H9 (cell line): Measurements from ENCODE around the gene ZMIZ1. TPM values are rescaled to one million over a fixed set of nuclear protein-coding genes. Genes with fewer than 3 reads are reported as not detected.

Experiments
- DNase-seq: peaks from one replicate; pipeline ENCODE4 v3.0.0-alpha.2; 2017
- H2AFZ ChIP-seq: one replicate; pipeline ENCODE4 v1.6.1; 2013; ENCODE audit warnings: mild to moderate bottlenecking, low read length, control low read depth, moderate library complexity
- H2AK5ac ChIP-seq: 2 replicates; pipeline ENCODE4 v1.6.1; 2013; ENCODE audit warnings: low read length, control low read depth, mixed read lengths; ENCODE audit not compliant: insufficient read length
- H2BK120ac ChIP-seq: one replicate; pipeline ENCODE4 v1.6.1; 2013; ENCODE audit warnings: low read depth, mild to moderate bottlenecking, low read length, control low read depth, inconsistent platforms; ENCODE audit not compliant: poor library complexity, severe bottlenecking
- H2BK12ac ChIP-seq: 2 replicates; pipeline ENCODE4 v1.6.1; 2013; ENCODE audit warnings: low read length, control low read depth, mixed read lengths, low read depth; ENCODE audit not compliant: insufficient read length
- H2BK15ac ChIP-seq: 2 replicates; pipeline ENCODE4 v1.6.1; 2013; ENCODE audit warnings: low read depth, low read length, control low read depth
- H2BK20ac ChIP-seq: one replicate; pipeline ENCODE4 v1.6.1; 2013; ENCODE audit warnings: low read depth, mild to moderate bottlenecking, low read length, control low read depth, inconsistent platforms; ENCODE audit not compliant: poor library complexity, severe bottlenecking
- H2BK5ac ChIP-seq: 2 replicates; pipeline ENCODE4 v1.6.1; 2013; ENCODE audit warnings: low read length, control low read depth, mixed read lengths; ENCODE audit not compliant: insufficient read length
- H3K14ac ChIP-seq: 2 replicates; pipeline ENCODE4 v1.6.1; 2013; ENCODE audit warnings: low read length, control low read depth; ENCODE audit not compliant: insufficient read depth
- H3K18ac ChIP-seq: 2 replicates; pipeline ENCODE4 v1.6.1; 2013; ENCODE audit warnings: low read depth, mild to moderate bottlenecking, mixed read lengths, low read length, control low read depth; ENCODE audit not compliant: insufficient read length
- H3K23ac ChIP-seq: 2 replicates; pipeline ENCODE4 v1.6.1; 2013; ENCODE audit warnings: low read length, control low read depth, mixed read lengths, low read depth; ENCODE audit not compliant: insufficient read length
- H3K23me2 ChIP-seq: 2 replicates; pipeline ENCODE4 v1.6.1; 2013; ENCODE audit warnings: low read depth, mild to moderate bottlenecking, mixed read lengths, low read length, control low read depth; ENCODE audit not compliant: insufficient read length, poor library complexity, severe bottlenecking
- H3K27ac ChIP-seq: 2 replicates; pipeline ENCODE4 v1.5.1; 2013; ENCODE audit warnings: low read length, control low read depth, mixed read lengths, low read depth; ENCODE audit not compliant: insufficient read length
- H3K27me3 ChIP-seq: 2 replicates; pipeline ENCODE4 v1.6.1; 2013; ENCODE audit warnings: low read length, control low read depth, inconsistent platforms; ENCODE audit not compliant: insufficient read depth
- H3K4ac ChIP-seq: 2 replicates; pipeline ENCODE4 v1.6.1; 2013; ENCODE audit warnings: low read depth, mild to moderate bottlenecking, control low read depth, inconsistent platforms, low read length, moderate library complexity
- H3K4me1 ChIP-seq: 2 replicates; pipeline ENCODE4 v1.6.1; 2013; ENCODE audit warnings: low read length, control low read depth, inconsistent platforms; ENCODE audit not compliant: insufficient read depth
- H3K4me2 ChIP-seq: 2 replicates; pipeline ENCODE4 v1.6.1; 2013; ENCODE audit warnings: low read length, control low read depth, mixed read lengths; ENCODE audit not compliant: insufficient read length, insufficient read depth
- H3K56ac ChIP-seq: 2 replicates; pipeline ENCODE4 v1.6.1; 2013; ENCODE audit warnings: low read depth, mild to moderate bottlenecking, mixed read lengths, low read length, control low read depth; ENCODE audit not compliant: insufficient read length
- H3K79me1 ChIP-seq: 2 replicates; pipeline ENCODE4 v1.6.1; 2013; ENCODE audit warnings: low read depth, mild to moderate bottlenecking, moderate library complexity, low read length, control low read depth, inconsistent platforms; ENCODE audit not compliant: insufficient read depth, poor library complexity, severe bottlenecking
- H3K79me2 ChIP-seq: 2 replicates; pipeline ENCODE4 v1.6.1; 2013; ENCODE audit warnings: low read length, control low read depth, inconsistent platforms; ENCODE audit not compliant: insufficient read depth
- H3K9ac ChIP-seq: 2 replicates; pipeline ENCODE4 v1.6.1; 2013; ENCODE audit warnings: low read length, control low read depth, mixed read lengths; ENCODE audit not compliant: insufficient read length; ENCODE audit errors: extremely low read depth
- H3K9me3 ChIP-seq: one replicate; pipeline ENCODE4 v1.6.1; 2013; ENCODE audit warnings: low read depth, low read length, inconsistent platforms; ENCODE audit not compliant: control insufficient read depth
- H3T11ph ChIP-seq: one replicate; pipeline ENCODE4 v1.6.1; 2013; ENCODE audit warnings: mild to moderate bottlenecking, low read length, control low read depth, inconsistent platforms
- H4K20me1 ChIP-seq: one replicate; pipeline ENCODE4 v1.6.1; 2013; ENCODE audit not compliant: control insufficient read depth, insufficient read length, insufficient read depth
- H4K5ac ChIP-seq: 2 replicates; pipeline ENCODE4 v1.6.1; 2013; ENCODE audit warnings: low read depth, mild to moderate bottlenecking, mixed read lengths, low read length, control low read depth; ENCODE audit not compliant: insufficient read length
- H4K8ac ChIP-seq: replicated peaks from 2 replicates; pipeline ENCODE4 v1.6.1; 2013; ENCODE audit warnings: low read length, control low read depth, mixed read lengths, low read depth; ENCODE audit not compliant: insufficient read length
- H4K91ac ChIP-seq: 2 replicates; pipeline ENCODE4 v1.6.1; 2013; ENCODE audit warnings: low read depth, mild to moderate bottlenecking, moderate library complexity, mixed read lengths, low read length, control low read depth; ENCODE audit not compliant: insufficient read length
- H3K27ac Mint-ChIP-seq, 3 experiments: 2 replicates in 2 of 3; 3 replicates in 1 of 3; pipeline ENCODE4 v1.8.0; 2020 to 2021; ENCODE audit warnings: mixed read lengths in 3 of 3, mild to moderate bottlenecking in 1 of 3, moderate library complexity in 1 of 3
- H3K27me3 Mint-ChIP-seq: 2 replicates; pipeline ENCODE4 v1.8.0; 2021; ENCODE audit warnings: low read depth, mild to moderate bottlenecking, moderate library complexity, mixed read lengths
- H3K36me3 Mint-ChIP-seq, 3 experiments: 2 replicates in 2 of 3; 3 replicates in 1 of 3; pipeline ENCODE4 v1.8.0; 2020 to 2021; ENCODE audit warnings: low read depth in 3 of 3, mixed read lengths in 3 of 3; ENCODE audit not compliant: insufficient read depth in 1 of 3
- H3K4me1 Mint-ChIP-seq, 2 experiments: 2 replicates each; pipeline ENCODE4 v1.8.0; 2020; ENCODE audit warnings: mixed read lengths in 2 of 2
- H3K4me3 Mint-ChIP-seq, 2 experiments: 2 replicates in 1 of 2; 3 replicates in 1 of 2; pipeline ENCODE4 v1.8.0; 2020 to 2021; ENCODE audit warnings: mild to moderate bottlenecking in 2 of 2, mixed read lengths in 2 of 2, moderate library complexity in 1 of 2
- H3K9me3 Mint-ChIP-seq, 2 experiments: 2 replicates in 1 of 2; 3 replicates in 1 of 2; pipeline ENCODE4 v1.8.0; 2020; ENCODE audit warnings: mild to moderate bottlenecking in 2 of 2, mixed read lengths in 2 of 2, moderate library complexity in 1 of 2
- CTCF ChIP-seq: fragments of 200-600 bp; sonication (generic); conservative IDR thresholded peaks from 3 replicates; pipeline ENCODE4 v1.8.0; 2021; ENCODE audit warnings: antibody characterized with exemption, mild to moderate bottlenecking
- WGBS: extraction: QIAGEN DNeasy Blood & Tissue Kit; methylation state at CpG from one replicate; pipeline ENCODE4 v1.1.7; 2013; ENCODE audit warnings: missing lambda C conversion rate, low lambda C conversion rate, mixed read lengths; ENCODE audit not compliant: insufficient read length; ENCODE audit errors: extremely low coverage; 5-methylcytosine and 5-hydroxymethylcytosine counted together
- total RNA-seq: library from RNA; stranded (reverse); gene quantifications from 2 replicates; pipeline ENCODE4 v1.2.1, GENCODE V29; 2021

Gene ZMIZ1
- total RNA-seq, 1 experiment from 2014 or later = 36.9 TPM

GRCh38 chr10:79125092-79125491, 56.3 kb downstream of the ZMIZ1 start:
- no peak overlapping the region for H2AK5ac ChIP-seq
- H3K4me2 ChIP-seq = no peak overlapping the region
- H3K9me3 ChIP-seq = no peaks in the 10 kb centered on the region
- no peak overlapping the region for H3K27ac ChIP-seq
- no peak overlapping the region for H3K4ac ChIP-seq
- no peak overlapping the region for H3K56ac ChIP-seq
- no peak for TF ChIP-seq CTCF
- no peak overlapping the region for H2BK120ac ChIP-seq
- peaks cover 6 to 26% (median 19%) of the 10 kb centered on the region in 3 experiments for H3K36me3 Mint-ChIP-seq
- WGBS = no CpG with 5 or more reads among the region's 7 CpGs
- H3K79me2 ChIP-seq = no peaks in the 10 kb centered on the region
- no peak overlapping the region for H3K9ac ChIP-seq
- H4K20me1 ChIP-seq = no peaks in the 10 kb centered on the region
- H3K14ac ChIP-seq = no peak overlapping the region
- peak overlapping the region in 2 of 3 experiments; percentile 47 to 85; a peak in 4 of 7 replicates for H3K27ac Mint-ChIP-seq
- H3K23me2 ChIP-seq = no peaks in the 10 kb centered on the region
- H2BK5ac ChIP-seq = no peak overlapping the region
- H3K23ac ChIP-seq = no peak overlapping the region
- H4K5ac ChIP-seq = no peak overlapping the region
- no peaks in the 10 kb centered on the region for H3K27me3 ChIP-seq
- H3K9me3 Mint-ChIP-seq = no peaks in the 10 kb centered on the region
- no peak overlapping the region for H2BK20ac ChIP-seq
- no peak overlapping the region for H2BK12ac ChIP-seq
- no peak overlapping the region for H4K8ac ChIP-seq
- DNase-seq = no peak
- no peak overlapping the region for H3K4me3 Mint-ChIP-seq
- no peak overlapping the region for H2BK15ac ChIP-seq
- no peak overlapping the region for H3K18ac ChIP-seq
- no peak overlapping the region for H3T11ph ChIP-seq
- peaks cover 42 to 51% of the 10 kb centered on the region in 2 experiments for H3K4me1 Mint-ChIP-seq
- peaks cover 4% of the 10 kb centered on the region; the same call in 1 of the 2 replicates for H3K4me1 ChIP-seq
- H3K27me3 Mint-ChIP-seq = no peaks in the 10 kb centered on the region
- no peak overlapping the region for H2AFZ ChIP-seq
- no peak overlapping the region for H4K91ac ChIP-seq
- H3K79me1 ChIP-seq = no peaks in the 10 kb centered on the region
